HepG2 (cell line): Measurements from ENCODE around the gene IGF2. TPM values are rescaled to one million over a fixed set of nuclear protein-coding genes. Genes with fewer than 3 reads are reported as not detected.
A peak's percentile ranks its signal among the peaks of the same experiment; 100 is the strongest.

Source experiments
- ATAC-seq: fragments of 200-7000 bp; cut with Tn5 transposase; 3 replicates; pipeline ENCODE4 v1.9.1; 2020; ENCODE audit warnings: mild to moderate bottlenecking, moderate library complexity
- BruUV-seq: library from RNA; stranded (reverse); fragments of 400-500 nt; replicated peaks from 2 replicates; lab custom pipeline; 2021; lab: Mats Ljungman, UMichigan
- CTCF ChIA-PET: fragments of 300-600 bp; formaldehyde crosslinking; extraction: SDS; loops from one replicate; lab custom pipeline; 2021; ENCODE audit warnings: low total read pairs, inconsistent platforms, low intra/inter-chr PET ratio; lab: Yijun Ruan, JAX
- POLR2A ChIA-PET: fragments of 350-600 bp; sonication (Branson Sonifier 250); formaldehyde crosslinking; loops from one replicate; lab custom pipeline; 2020; ENCODE audit warnings: antibody characterized with exemption, inconsistent platforms; lab: Yijun Ruan, JAX
- DNase-seq: peaks from one replicate; pipeline ENCODE4 v3.0.0-alpha.2; 2015; ENCODE audit warnings: low spot score
- FAIRE-seq: peaks from 3 replicates; lab custom pipeline; 2011; peaks lifted over from hg19 to GRCh38; lab: Jason Lieb, UNC
- H2AFZ ChIP-seq: one replicate; pipeline ENCODE4 v1.6.1; 2011; ENCODE audit warnings: low read length, inconsistent platforms
- H3K27ac ChIP-seq: fragments of 300-600 bp; 3 replicates; pipeline ENCODE4 v1.8.0; 2011; ENCODE audit warnings: mixed run types, mild to moderate bottlenecking, mixed read lengths, low read length, inconsistent platforms; ENCODE audit not compliant: insufficient read depth; ENCODE audit errors: extremely low read length
- H3K27me3 ChIP-seq, 2 experiments: fragments of 200-600 bp in 1 of 2; 2 replicates in 1 of 2; 3 replicates in 1 of 2; pipeline versions ENCODE4 v1.6.0 to v1.8.0; 2011; ENCODE audit warnings: low read length in 2 of 2, mild to moderate bottlenecking in 2 of 2, moderate library complexity in 2 of 2, inconsistent platforms in 1 of 2; ENCODE audit not compliant: insufficient read depth in 2 of 2, control insufficient read depth in 1 of 2
- H3K36me3 ChIP-seq, 2 experiments: fragments of 200-600 bp in 1 of 2; replicated peaks in 1 of 2; 2 replicates in 1 of 2; 3 replicates in 1 of 2; pipeline versions ENCODE4 v1.5.1 to v1.8.0; 2011; ENCODE audit warnings: low read length in 2 of 2, inconsistent platforms in 1 of 2; ENCODE audit not compliant: insufficient read depth in 2 of 2, control insufficient read depth in 1 of 2
- H3K4me1 ChIP-seq: 2 replicates; pipeline ENCODE4 v1.5.1; 2012; ENCODE audit warnings: low read length, inconsistent platforms; ENCODE audit not compliant: insufficient read depth
- H3K4me2 ChIP-seq: 2 replicates; pipeline ENCODE4 v1.6.0; 2011; ENCODE audit warnings: low read depth, low read length, inconsistent platforms
- H3K4me3 ChIP-seq, 3 experiments: fragments of 200-600 bp in 1 of 3; sonication (generic), shearing (Covaris generic) in 1 of 3; replicated peaks in 1 of 3; 2 replicates each; pipeline ENCODE4 v1.5.1; 2011 to 2016; ENCODE audit warnings: low read length in 3 of 3, inconsistent platforms in 2 of 3, low read depth in 2 of 3, mild to moderate bottlenecking in 2 of 3, control low read depth in 1 of 3, mixed read lengths in 1 of 3; ENCODE audit not compliant: insufficient read depth in 1 of 3
- H3K79me2 ChIP-seq: one replicate; pipeline ENCODE4 v1.6.1; 2011; ENCODE audit warnings: low read length, inconsistent platforms; ENCODE audit not compliant: insufficient read depth
- H3K9ac ChIP-seq: 2 replicates; pipeline ENCODE4 v1.6.0; 2011; ENCODE audit warnings: mild to moderate bottlenecking, low read depth, low read length, inconsistent platforms; ENCODE audit not compliant: insufficient read depth
- H3K9me3 ChIP-seq: 2 replicates; pipeline ENCODE4 v1.5.1; 2012; ENCODE audit warnings: mild to moderate bottlenecking, low read length
- H4K20me1 ChIP-seq: 2 replicates; pipeline ENCODE4 v1.6.0; 2011; ENCODE audit warnings: inconsistent platforms, mild to moderate bottlenecking, low read length, moderate library complexity; ENCODE audit not compliant: insufficient read depth
- EZH2 ChIP-seq: conservative IDR thresholded peaks from 2 replicates; pipeline ENCODE4 v1.6.1; 2012; ENCODE audit warnings: mild to moderate bottlenecking, low read depth, low read length, moderate library complexity
- FLYWCH1 ChIP-seq: sonication (generic); formaldehyde crosslinking; IDR thresholded peaks from 2 replicates; pipeline ENCODE4 v1.8.1; 2023; ENCODE audit warnings: mild to moderate bottlenecking, missing genetic modification reagents
- GABPA ChIP-seq, 2 experiments: IDR thresholded peaks; 2 replicates each; pipeline ENCODE4 v1.6.1; 2011 to 2016; ENCODE audit warnings: low read depth in 2 of 2, low read length in 1 of 2, missing biosample characterization in 1 of 2, missing genetic modification characterization in 1 of 2
- SAP130 ChIP-seq: IDR thresholded peaks from 2 replicates; pipeline ENCODE4 v1.6.1; 2016; ENCODE audit warnings: low read depth
- TOPORS ChIP-seq: sonication (generic); formaldehyde crosslinking; IDR thresholded peaks from 2 replicates; pipeline ENCODE4 v1.8.0; 2023; ENCODE audit warnings: mild to moderate bottlenecking, missing genetic modification reagents
- ZFP1 ChIP-seq: IDR thresholded peaks from 2 replicates; pipeline ENCODE4 v1.6.1; 2016
- ZMYM2 ChIP-seq: sonication (generic); formaldehyde crosslinking; IDR thresholded peaks from 2 replicates; pipeline ENCODE4 v1.8.0; 2022; ENCODE audit warnings: mild to moderate bottlenecking, missing genetic modification reagents
- ZNF441 ChIP-seq: sonication (generic); formaldehyde crosslinking; IDR thresholded peaks from 2 replicates; pipeline ENCODE4 v1.7.0; 2021; ENCODE audit warnings: missing genetic modification reagents, borderline replicate concordance
- WGBS: methylation state at CpG from one replicate; pipeline ENCODE4 v1.1.6; 2017; ENCODE audit warnings: low lambda C conversion rate; 5-methylcytosine and 5-hydroxymethylcytosine counted together
- in situ Hi-C: cut with HindIII; loops from 2 replicates; pipeline ENCODE4 v1.10.0; 2017; ENCODE audit warnings: low pct_unique_long_range_greater_than_20kb; ENCODE audit not compliant: extremely low pct_ligation_motif_present
- intact Hi-C: fragments of 100-400 bp; cut with micrococcal nuclease; formaldehyde crosslinking; loops from one replicate; pipeline ENCODE4 v1.10.0; 2022; ENCODE audit not compliant: unreplicated experiment
- polyA plus RNA-seq, 8 experiments: library from polyadenylated mRNA; depleted of rRNA in 3 of 8; stranded (reverse) in 7 of 8; unstranded in 1 of 8; fragments of >200 nt; fragmentation: Illumina TruSeq in 4 of 8; extraction: Trizol in 4 of 8; gene quantifications; 2 replicates each; pipeline versions ENCODE4 v1.2.1 to v1.2.3, GENCODE V29; 2011 to 2016; ENCODE audit warnings: low read depth in 4 of 8, missing spikeins in 1 of 8, mixed read lengths in 1 of 8; ENCODE audit not compliant: insufficient read depth in 1 of 8
- total RNA-seq, 5 experiments: library from RNA; depleted of rRNA; stranded (reverse); fragments of >200 nt; fragmentation: Illumina TruSeq; extraction: Trizol; gene quantifications; 2 replicates each; pipeline ENCODE4 v1.2.3, GENCODE V29; 2016; ENCODE audit warnings: low read depth in 1 of 5

Gene IGF2
- total and polyA plus RNA-seq, 2 of the 13 experiments (the other 11 are each of a cell fraction or from before 2014, with no cell fraction given), result 79.1 to 254 TPM

DNA sequence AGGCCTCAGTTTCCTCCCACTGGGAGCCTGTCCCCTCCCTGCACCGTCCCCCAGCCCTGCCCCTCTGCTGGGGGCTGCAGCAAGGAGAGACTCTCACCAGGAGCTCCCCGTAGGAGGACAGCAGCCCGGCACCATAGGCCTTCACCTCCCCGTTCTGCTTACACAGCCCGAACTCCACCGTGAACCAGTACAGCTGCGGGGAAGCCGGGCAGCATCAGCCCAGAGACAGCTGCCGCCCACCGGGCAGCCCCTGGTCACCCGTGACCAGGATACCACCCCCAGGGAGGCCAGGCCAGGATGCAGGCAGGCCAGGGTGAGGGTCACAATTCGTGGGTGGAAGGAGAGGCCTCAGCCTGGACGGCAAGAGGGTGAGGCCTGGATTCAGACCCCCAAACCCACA, 26.4 kb upstream of the IGF2 start (continued):
- TF ChIP-seq GABPA (IDR thresholded peaks at IDR 0.05; ENCODE audit: low read depth, low read length), result no peak
- no peak for TF ChIP-seq GABPA (CRISPR knock-in tag; IDR thresholded peaks at IDR 0.05; ENCODE audit: low read depth)
- TF ChIP-seq TOPORS (CRISPR knock-in tag), result no peak
- no peak for TF ChIP-seq ZFP1 (CRISPR knock-in tag)
- no peak for TF ChIP-seq ZNF441 (CRISPR knock-in tag)

DNA sequence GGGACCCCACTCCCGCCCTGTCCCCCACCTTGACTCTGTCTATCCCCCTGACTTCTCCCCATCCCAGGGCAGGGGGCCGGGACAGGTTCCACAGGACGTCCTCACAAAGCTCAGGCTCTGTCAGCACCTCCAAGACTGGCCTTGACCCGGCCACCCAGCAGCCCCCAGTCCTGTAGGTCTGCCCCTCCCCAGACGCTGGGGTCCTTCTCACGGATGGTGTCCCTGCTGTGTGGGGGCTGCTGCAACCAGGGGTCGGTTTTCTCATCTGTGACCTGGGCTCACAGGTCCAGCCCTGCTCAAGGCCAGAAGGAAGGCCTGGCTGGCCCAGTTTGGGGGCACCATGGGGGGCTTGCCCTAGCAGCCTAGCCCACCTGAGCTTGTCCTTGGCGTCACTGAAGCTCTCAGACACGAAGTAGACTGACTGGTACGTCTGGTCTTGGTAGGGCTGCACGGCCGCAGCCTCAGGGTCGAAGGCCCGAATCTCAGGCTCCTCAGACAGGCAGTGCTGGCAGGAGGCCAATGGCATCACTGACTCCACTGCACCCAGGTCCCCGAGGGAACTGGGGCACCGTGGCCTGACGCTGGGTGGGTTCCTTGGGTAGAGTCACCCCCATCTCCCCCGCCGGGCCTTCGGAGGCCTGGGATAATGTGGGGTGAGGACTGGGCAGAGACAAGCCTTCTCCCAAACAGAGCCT, 25.8 kb upstream of the IGF2 start:
- Histone ChIP-seq H4K20me1 (no peaks in the 10 kb centered on the region), H2AFZ (no peak overlapping the region), H3K9ac (no peak overlapping the region), H3K27ac (no peak overlapping the region), H3K4me3 (no peak overlapping the region), H3K9me3 (no peaks in the 10 kb centered on the region), H3K4me2 (no peak overlapping the region), H3K4me1 (0 out of 2 replicates have a peak, but pooled peaks cover 10% of the 10 kb centered on the region), H3K79me2 (no peaks in the 10 kb centered on the region), H3K36me3 (no peaks in the 10 kb centered on the region), H3K27me3 (peaks cover 35 to 87% of the 10 kb centered on the region in 2 experiments)
- ATAC-seq, result no peak
- DNase-seq, result no peak
- intact Hi-C loops (no loop called here), in situ Hi-C loops (no loop called here)
- no peak for FAIRE-seq
- TF ChIP-seq FLYWCH1 (CRISPR knock-in tag) (no peak), ZMYM2 (CRISPR knock-in tag) (no peak), EZH2 (0 out of 2 replicates have a peak, but pooled peaks have one; percentile 46), SAP130 (CRISPR knock-in tag) (no peak)
- POLR2A ChIA-PET, result no interaction called here
- CTCF ChIA-PET, result interaction anchor here (1.6 to 1.9 kb wide), 2 partner anchors 134 to 254 kb away, joined by 5 to 14 read pairs; no protein-coding TSS in a partner anchor
- BruUV-seq, result no TSS peak
- 0% methylated on average over 6 of the region's 20 CpGs for WGBS
